Stimulated activated CD4-positive, alpha-beta T cell treated with anti-CD3 and anti-CD28 coated beads, Interleukin-15, amount 100 ng/mL, for 1 hour (primary cell): ENCODE data around the gene AOC2.
A peak's percentile ranks its signal among the peaks of the same experiment; 100 is the strongest.
"Not testable (repeated sequence)": the region's sequence is repeated elsewhere in the genome, so short reads cannot be mapped to it uniquely, and the experiment has no call there.

ENCODE experiments used
- DNase-seq, 2 donors: peaks; one replicate each; pipeline ENCODE4 v3.0.0-alpha.2; 2020; ENCODE audit warnings: low read depth in 1 of 2, low spot score in 1 of 2

Gene AOC2

DNA sequence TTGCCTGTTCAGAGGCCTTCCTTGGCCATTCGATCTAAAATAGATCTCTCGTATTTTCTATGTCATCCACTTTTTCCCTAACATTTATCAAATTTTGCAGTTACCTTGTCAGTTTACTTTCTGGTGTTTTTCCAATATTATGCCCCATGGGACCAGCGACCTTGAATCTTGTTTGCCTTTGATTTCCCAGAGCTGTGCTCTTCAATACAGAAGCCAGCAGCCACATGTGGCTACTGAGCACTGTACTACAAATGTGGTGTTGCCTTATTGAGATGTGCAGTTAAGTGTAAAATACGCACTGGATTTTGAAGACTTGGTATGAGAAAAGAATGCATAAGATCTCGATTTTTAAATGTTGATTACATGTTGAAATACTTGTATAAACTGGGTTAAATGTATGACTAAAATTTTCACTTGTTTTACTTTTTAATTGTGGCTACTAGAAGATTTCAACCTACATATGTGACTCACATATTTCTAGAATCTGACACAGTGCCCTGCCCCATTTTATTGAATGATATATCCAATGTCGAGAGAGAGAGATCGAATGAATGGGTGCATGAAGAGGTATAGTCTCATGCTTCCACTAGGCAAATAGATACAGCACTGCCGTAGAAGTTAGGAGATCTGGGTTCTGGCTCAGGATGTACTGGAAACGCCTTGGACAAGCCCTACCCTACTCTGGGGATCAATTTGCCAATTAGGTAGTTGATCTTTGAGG is 12.0 kb upstream of the AOC2 start:
- no peak for DNase-seq

DNA sequence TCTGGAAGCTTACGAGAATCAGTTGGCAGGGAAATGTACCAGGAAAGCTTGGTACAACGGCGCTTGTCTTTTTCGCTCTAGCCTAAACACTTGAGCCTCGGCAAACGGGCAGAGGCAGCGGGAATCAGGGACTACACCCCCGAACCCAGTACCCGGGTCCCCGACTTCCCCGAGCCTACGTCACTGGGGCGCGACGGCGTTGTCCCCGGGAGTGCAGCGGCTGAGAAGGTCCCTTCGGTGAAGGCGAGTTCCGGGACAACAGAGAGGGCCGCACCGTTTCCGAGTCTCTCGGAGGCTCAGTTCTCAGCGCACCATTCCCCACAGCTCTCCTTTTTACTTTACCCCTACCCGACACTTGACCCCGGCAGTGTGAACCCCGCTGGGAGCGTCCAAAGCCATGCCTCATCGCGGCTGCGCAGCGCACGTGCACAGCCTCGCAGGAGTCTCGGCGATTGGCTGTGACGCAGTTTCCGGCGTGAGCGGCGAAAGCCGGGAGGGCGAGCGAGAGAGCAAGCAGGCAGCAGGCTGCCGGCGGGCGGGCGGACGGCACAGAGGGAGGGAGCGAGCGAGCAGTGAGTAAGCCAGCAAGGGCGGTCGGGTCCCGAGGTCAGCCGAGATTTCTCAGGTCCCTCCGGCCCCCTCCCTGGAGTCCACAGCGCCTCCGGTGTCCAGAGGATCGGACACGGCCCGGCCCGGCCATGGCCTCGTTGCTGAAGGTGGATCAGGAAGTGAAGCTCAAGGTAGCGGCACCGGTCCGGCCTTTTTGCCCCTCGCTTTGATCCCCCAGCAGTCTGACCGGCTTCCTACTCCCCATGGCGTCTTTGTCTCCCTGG is 11.2 kb upstream of the AOC2 start, which contains the start of gene PSME3:
Gene PSME3, plus strand, starts transcription at position 464 of the 833 bp plus-strand sequence. Its CDS starts 235 bp downstream, at position 699.
- DNase-seq = peak; percentile 75 to 84

DNA sequence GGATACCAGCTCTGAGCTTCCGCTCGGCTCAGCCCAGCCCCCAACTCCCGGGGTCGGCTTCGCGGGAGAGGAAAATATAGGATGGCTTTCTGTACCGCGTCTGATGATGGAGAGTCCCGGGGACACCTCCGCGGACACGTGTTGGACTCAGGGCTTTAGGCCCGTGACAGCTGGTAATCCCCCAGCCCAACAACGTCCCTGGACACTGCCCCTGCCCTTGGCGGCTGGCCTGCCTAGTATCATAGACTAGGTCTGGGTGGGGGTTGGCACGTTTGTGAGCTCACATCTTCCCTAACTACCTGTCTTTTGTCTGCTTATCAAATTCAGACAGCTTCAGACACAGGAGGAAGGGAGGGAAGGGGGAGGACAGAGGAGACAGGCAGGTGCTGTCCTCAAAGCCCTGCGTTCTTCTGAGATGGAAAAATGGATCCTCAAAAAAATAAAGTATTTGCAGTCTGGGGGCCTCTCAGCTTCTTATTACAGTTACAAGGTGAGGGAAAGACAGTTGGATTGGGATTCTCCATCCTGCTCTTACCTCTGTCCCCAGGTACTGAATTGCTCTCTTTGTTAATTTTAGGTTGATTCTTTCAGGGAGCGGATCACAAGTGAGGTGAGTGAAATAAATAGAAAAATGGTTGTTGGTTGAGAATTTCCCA is 10.5 kb upstream of the AOC2 start:
- no peak for DNase-seq

DNA sequence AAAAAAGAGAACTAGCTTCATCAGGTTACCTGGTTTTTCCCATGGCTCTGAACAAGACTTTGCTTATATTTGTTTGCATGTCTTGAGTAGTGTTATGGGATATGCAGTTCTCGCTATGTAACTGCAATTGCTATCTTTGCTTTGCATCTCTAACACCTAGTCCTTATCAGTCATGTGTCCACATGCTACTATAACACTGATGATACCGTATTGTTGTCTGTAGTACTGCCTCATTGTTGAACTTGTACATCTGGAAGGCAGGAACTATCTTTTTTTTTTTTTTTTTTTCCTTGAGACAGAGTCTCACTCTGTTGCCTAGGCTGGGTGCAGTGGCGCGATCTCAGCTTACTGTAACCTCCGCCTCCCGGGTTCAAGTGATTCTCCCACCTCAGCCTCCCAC is 8.6 kb upstream of the AOC2 start:
- DNase-seq = no peak

DNA sequence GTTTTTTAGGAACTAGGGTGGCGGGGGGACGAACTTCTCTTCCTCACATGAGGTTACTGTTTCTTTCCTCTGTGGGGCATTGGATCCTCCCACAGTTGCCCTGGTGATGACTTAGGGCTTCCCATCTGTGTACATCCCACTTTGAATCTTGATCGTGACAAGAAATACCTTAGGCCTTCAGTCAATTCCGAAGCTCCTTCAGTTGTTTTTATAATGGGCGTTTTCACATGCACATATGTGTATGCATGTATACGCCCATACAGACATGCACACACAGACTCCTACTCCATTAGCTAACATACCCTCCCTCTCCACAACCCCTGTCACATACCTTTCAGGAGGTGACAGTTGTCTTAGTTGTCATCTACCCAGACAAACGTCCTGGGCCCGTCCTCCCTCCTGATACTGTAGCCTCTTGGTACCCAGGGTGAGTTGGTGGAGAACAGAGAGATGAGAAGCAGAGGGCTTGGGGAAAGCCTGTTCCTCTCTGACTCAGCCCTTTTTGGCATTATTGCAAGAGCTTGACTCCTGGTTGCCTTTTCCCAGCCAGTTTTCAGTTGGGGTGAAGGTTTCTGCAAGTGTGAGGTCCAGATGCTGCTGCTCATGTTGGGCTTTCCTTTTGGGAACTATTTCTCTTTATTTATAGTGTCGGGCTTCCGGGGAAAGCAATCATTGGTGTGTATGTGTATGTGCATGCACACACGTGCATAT is 2.2 kb upstream of the AOC2 start:
- DNase-seq = no peak

DNA sequence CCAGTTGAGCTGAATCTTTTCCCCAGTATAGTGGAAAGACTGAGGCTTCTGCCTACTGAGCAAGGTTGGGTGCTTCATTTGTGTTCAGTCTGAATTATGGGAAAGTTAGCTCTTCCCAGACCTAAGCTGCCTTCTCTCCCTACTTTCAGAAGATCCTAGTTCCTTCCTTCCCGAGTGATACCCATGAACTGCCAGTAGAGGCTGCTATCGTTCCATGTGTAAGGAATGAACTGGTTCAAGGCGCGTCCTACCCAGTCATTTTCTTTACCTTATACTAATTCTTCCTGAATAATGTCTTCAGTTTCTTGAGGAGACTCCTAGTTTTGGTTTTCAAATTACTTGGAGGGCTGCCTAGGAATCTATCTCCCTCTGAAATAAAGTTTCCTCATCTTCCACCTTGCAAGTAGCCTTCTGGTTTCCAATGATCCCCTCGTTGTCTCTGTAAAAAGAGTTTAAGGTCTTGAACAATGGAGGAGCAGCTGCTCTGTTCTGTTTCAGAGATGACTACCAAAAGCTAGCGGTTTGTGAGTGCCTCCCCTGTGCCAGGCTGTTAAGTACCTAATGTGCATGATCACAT is 934 bp upstream of the AOC2 start:
- no peak for DNase-seq

DNA sequence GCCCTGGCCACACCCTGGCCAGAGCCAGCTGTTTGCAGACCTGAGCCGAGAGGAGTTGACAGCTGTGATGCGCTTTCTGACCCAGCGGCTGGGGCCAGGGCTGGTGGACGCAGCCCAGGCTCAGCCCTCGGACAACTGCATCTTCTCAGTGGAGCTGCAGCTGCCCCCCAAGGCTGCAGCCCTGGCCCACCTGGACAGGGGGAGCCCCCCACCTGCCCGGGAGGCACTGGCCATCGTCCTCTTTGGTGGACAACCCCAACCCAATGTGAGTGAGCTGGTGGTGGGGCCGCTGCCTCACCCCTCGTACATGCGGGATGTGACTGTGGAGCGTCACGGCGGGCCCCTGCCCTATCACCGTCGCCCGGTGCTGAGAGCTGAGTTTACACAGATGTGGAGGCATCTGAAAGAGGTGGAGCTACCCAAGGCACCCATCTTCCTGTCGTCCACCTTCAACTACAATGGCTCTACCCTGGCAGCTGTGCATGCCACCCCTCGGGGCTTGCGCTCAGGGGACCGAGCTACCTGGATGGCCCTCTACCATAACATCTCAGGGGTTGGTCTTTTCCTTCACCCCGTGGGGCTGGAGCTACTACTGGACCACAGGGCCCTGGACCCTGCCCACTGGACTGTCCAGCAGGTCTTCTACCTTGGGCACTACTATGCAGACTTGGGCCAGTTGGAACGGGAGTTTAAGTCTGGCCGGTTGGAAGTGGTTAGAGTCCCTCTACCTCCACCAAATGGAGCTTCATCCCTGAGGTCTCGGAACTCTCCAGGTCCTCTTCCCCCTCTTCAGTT is 578 bp downstream of the AOC2 start:
- DNase-seq = no peak

DNA sequence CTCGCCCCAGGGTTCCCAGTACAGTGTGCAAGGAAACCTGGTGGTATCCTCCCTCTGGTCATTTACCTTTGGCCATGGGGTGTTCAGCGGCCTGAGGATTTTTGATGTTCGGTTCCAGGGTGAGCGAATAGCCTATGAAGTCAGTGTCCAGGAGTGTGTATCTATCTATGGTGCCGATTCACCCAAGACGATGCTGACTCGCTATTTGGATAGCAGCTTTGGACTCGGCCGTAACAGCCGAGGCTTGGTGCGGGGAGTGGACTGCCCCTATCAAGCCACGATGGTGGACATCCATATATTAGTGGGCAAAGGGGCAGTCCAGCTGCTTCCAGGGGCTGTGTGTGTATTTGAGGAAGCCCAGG is 1.2 kb downstream of the AOC2 start:
- DNase-seq = no peak

DNA sequence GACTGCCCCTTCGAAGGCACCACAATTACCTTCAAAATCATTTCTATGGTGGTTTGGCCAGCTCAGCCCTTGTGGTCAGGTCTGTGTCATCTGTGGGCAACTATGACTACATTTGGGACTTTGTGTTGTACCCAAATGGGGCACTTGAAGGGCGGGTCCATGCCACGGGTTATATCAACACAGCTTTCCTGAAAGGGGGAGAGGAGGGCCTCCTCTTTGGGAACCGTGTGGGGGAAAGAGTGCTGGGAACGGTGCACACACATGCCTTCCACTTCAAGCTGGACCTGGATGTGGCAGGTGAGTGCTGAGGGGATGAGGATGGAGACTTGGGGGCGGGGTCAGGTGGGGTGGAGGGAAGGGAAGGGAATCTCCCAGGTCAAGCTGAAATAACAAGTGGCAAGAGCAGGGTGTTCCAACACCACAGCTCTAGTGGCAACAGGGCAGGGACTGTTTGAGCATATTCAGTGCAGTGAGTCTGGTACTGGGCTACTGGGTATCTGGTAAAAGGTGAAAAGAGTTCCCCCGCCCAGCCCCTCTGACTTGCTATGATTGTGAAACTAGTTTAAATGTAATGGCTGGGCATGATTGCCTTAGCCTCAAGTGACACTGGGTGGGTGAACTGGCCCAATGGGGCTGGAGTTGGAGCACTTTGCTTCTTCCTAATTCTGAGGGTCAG is 1.7 kb downstream of the AOC2 start:
- DNase-seq = no peak

DNA sequence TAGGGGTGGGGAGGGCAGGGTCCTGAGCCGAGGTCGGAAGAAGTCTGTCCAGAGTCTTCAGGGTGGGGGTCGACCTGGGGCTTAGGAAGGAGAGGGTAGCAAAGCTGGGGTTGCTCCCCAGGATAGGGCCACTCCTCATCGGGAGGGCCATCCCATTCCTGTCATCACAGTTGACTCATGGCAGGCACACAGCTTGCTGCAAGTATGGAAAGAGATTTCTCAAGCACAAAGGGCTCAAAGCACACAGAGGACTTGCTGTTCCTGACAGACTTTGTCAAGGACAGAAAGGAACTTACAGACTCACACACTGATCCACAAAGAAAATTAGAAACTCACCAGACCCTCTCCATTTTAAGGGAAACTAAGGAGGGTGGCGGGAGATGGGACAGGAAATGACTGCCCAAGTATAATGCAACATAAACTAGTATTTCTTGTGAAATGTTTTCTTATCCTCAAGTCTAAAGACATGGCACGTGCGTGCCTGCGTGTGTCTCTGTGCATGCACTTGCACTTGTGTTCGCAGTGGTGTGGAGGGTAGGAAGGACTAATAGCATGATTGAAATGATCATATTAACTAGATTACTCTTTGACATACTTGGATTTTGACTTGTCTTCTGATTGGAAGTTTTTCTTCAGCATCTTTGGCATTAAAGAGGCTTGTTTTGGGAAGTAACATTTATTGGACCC is 2.4 kb downstream of the AOC2 start:
- no peak for DNase-seq

DNA sequence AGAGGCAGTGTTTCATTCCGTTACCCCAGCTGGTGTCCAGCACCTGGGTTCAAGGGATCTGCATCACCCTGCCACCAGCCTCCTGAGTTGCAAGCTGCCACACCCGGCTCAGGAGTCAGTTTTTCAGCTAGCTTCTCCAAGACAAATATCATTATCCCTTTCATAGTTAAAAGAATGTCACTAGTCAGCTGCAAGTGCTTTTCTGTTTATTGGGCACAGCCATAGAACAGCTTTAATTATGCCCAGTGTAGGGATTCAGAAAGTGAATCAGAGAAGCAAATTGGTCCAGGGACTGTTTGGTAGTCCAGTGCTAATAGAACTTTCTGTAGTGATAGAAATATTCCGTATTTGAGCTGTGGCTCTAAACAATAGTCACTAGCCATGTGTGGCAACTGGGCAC is 3.7 kb downstream of the AOC2 start:
- DNase-seq = no peak

DNA sequence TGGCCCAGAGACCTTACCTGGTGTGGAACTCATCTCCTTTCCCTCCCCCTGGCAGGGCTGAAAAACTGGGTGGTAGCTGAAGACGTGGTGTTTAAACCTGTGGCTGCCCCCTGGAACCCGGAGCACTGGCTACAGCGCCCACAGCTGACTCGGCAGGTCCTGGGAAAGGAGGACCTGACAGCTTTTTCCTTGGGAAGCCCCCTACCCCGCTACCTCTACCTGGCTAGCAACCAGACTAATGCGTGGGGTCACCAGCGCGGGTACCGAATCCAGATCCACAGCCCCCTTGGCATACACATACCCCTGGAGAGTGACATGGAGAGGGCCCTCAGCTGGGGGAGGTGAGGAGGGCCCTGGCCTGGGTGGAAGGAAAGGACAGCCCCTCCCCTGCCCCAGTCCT is 4.7 kb downstream of the AOC2 start:
- DNase-seq = no peak

DNA sequence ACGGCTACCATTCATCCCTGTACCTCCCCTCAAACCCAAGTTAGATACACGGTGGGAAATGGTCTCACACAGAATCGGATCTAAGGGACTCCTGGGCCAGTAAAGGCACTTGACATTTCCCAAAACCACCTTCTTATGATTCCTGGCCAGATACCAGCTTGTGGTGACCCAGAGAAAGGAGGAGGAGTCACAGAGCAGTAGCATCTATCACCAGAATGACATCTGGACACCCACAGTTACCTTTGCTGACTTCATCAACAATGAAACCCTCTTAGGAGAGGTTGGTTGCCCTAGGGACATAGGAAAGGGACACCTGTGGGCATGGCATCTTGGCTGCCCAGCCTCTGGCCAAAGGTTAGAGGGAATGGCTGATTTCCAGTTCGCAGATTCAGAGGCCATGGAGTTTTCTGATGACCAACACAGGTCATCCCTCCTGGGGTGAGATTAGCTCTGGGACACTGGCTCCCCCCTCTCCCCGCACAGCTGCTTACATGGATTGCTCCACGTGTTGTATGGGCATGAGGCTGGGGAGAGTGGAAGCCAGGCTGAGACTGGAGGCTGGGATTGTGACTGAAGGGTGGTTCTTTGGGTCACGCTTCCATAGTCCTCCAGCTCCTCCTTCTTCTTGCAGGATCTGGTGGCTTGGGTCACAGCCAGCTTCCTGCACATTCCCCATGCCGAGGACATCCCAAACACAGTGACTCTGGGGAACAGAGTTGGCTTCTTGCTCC is 5.2 kb downstream of the AOC2 start:
- no peak for DNase-seq

DNA sequence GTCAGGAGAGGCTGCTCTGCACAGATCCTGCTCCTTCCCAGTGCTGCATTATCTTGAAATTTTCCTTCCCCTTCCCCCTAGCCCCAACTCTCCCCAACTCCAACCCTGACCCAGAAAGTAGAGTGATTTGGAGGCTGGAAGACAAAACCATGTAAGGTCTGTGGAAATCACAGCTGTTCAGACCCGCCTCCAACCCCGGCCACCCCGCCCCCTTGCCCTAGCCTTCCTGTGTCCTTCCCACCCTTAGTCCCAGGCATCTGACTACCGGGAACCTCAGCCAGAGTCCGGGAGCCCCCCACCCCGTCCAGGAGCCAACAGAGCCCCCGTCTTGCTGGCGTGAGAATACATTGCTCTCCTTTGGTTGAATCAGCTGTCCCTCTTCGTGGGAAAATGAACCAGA is 6.6 kb downstream of the AOC2 start, which contains the start of gene AOC3:
Gene AOC3, plus strand, starts transcription at position 246 of the 400 bp plus-strand sequence. Its CDS starts 145 bp downstream, at position 391.
- DNase-seq = no peak

DNA sequence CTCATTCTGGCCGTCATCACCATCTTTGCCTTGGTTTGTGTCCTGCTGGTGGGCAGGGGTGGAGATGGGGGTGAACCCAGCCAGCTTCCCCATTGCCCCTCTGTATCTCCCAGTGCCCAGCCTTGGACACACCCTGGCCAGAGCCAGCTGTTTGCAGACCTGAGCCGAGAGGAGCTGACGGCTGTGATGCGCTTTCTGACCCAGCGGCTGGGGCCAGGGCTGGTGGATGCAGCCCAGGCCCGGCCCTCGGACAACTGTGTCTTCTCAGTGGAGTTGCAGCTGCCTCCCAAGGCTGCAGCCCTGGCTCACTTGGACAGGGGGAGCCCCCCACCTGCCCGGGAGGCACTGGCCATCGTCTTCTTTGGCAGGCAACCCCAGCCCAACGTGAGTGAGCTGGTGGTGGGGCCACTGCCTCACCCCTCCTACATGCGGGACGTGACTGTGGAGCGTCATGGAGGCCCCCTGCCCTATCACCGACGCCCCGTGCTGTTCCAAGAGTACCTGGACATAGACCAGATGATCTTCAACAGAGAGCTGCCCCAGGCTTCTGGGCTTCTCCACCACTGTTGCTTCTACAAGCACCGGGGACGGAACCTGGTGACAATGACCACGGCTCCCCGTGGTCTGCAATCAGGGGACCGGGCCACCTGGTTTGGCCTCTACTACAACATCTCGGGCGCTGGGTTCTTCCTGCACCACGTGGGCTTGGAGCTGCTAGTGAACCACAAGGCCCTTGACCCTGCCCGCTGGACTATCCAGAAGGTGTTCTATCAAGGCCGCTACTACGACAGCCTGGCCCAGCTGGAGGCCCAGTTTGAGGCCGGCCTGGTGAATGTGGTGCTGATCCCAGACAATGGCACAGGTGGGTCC is 7.2 kb downstream of the AOC2 start:
- not testable (repeated sequence) for DNase-seq

DNA sequence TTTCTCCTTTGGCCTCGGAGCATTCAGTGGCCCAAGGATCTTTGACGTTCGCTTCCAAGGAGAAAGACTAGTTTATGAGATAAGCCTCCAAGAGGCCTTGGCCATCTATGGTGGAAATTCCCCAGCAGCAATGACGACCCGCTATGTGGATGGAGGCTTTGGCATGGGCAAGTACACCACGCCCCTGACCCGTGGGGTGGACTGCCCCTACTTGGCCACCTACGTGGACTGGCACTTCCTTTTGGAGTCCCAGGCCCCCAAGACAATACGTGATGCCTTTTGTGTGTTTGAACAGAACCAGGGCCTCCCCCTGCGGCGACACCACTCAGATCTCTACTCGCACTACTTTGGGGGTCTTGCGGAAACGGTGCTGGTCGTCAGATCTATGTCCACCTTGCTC is 8.0 kb downstream of the AOC2 start:
- DNase-seq = no peak

DNA sequence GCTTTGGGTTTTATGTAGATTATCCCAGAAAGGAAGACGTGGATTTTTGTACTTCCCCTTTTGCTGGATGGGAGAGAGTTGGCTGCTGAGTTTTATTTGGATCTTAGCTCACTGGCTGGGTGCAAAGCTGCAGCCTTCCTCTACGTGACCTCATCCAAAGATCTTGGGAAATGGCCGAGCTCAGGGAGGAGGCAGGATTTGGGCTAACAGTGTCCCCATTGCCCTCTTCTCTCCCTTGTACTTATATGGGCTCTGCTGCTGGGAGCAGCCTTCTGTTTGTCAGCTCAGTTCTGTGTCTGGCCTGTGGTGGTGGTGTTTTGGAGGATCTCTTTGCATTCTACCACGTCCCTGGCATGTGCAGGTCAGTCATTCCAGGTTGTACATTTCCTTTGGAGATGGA is 8.6 kb downstream of the AOC2 start:
- DNase-seq = no peak
